Measurements from ENCODE around the gene THOP1. TPM values are rescaled to one million over a fixed set of nuclear protein-coding genes. Genes with fewer than 3 reads are reported as not detected.

THOP1 gene
- total RNA-seq, 4 donors from 2014 or later, result 35.8 to 91.8 (median 42.9) TPM

- H3K36me3 ChIP-seq, result peaks cover 0 to 98% (median 5%) of the 10 kb centered on the region in 3 donors
- WGBS, 2 donors, result 95 to 96% methylated on average over 10 to 16 of the region's 28 CpGs
- H3K4me1 ChIP-seq, result no peaks in the 10 kb centered on the region
- no peaks in the 10 kb centered on the region for H3K27me3 ChIP-seq
- no peaks in the 10 kb centered on the region for H3K9me3 ChIP-seq
- no peak overlapping the region for H3K27ac ChIP-seq
- TF ChIP-seq EP300 (IDR thresholded peaks at IDR 0.05), result no peak
- TF ChIP-seq CTCF (IDR thresholded peaks at IDR 0.05), result no peak
- TF ChIP-seq POLR2A (IDR thresholded peaks at IDR 0.05), result no peak
- H3K4me3 ChIP-seq, result no peak overlapping the region
- DNase-seq (ENCODE audit: low spot score in 2 of 2), result no peak
These were observed 20.1 kb downstream of the THOP1 start for GRCh38 chr19:2805261-2805900.

- H3K27me3 ChIP-seq, result no peaks in the 10 kb centered on the region
- H3K36me3 ChIP-seq, result peaks cover 0 to 98% (median 5%) of the 10 kb centered on the region in 3 donors
- H3K4me3 ChIP-seq, result no peak overlapping the region
- no peaks in the 10 kb centered on the region for H3K9me3 ChIP-seq
- 96 to 98% methylated on average over 7 to 22 of the region's 23 CpGs for WGBS, 2 donors
- H3K4me1 ChIP-seq, result no peaks in the 10 kb centered on the region
- no peak for DNase-seq (ENCODE audit: low spot score in 2 of 2)
- no peak for TF ChIP-seq POLR2A (IDR thresholded peaks at IDR 0.05)
- no peak for TF ChIP-seq CTCF (IDR thresholded peaks at IDR 0.05)
- no peak for TF ChIP-seq EP300 (IDR thresholded peaks at IDR 0.05)
- no peak overlapping the region for H3K27ac ChIP-seq
These were observed 20.8 kb downstream of the THOP1 start for GRCh38 chr19:2805991-2806649.

DNA sequence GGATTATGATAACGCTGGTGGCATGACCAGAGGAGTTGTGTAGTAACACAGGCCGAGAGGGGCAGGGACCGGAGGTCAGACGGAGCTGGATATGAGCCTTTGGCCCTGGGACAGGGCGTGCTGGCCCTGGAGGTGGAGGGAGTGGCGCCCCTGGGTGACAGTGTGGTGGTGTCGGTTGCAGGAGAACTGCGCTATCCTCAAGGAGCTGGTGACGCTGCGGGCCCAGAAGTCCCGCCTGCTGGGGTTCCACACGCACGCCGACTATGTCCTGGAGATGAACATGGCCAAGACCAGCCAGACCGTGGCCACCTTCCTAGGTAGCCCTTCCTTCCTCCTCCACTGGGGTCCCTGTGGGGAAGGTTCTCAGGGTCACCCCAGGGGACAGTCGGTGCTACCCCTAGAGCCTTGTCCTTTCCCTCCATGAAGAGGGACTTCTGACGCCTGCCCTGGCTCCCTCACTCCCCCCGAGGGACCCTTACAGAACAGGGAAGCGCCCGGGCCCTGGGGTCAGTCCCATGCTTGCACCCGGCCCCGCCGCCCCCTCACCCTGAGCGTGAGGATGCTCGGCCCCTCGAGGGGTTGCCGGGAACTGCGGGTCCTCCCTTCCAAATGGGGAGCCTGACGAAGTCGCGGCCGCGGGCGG is 21.6 kb downstream of the THOP1 start:
- H3K27me3 ChIP-seq, result no peaks in the 10 kb centered on the region
- no peak for DNase-seq (ENCODE audit: low spot score in 2 of 2)
- no peak overlapping the region for H3K27ac ChIP-seq
- TF ChIP-seq POLR2A (IDR thresholded peaks at IDR 0.05) (no peak), CTCF (IDR thresholded peaks at IDR 0.05) (no peak), EP300 (IDR thresholded peaks at IDR 0.05) (no peak)
- no peak overlapping the region for H3K4me3 ChIP-seq
- H3K9me3 ChIP-seq, result no peaks in the 10 kb centered on the region
- peaks cover 0 to 98% (median 5%) of the 10 kb centered on the region in 3 donors for H3K36me3 ChIP-seq
- 91 to 97% methylated on average over 34 of the region's 34 CpGs for WGBS, 2 donors
- H3K4me1 ChIP-seq, result no peaks in the 10 kb centered on the region

DNA sequence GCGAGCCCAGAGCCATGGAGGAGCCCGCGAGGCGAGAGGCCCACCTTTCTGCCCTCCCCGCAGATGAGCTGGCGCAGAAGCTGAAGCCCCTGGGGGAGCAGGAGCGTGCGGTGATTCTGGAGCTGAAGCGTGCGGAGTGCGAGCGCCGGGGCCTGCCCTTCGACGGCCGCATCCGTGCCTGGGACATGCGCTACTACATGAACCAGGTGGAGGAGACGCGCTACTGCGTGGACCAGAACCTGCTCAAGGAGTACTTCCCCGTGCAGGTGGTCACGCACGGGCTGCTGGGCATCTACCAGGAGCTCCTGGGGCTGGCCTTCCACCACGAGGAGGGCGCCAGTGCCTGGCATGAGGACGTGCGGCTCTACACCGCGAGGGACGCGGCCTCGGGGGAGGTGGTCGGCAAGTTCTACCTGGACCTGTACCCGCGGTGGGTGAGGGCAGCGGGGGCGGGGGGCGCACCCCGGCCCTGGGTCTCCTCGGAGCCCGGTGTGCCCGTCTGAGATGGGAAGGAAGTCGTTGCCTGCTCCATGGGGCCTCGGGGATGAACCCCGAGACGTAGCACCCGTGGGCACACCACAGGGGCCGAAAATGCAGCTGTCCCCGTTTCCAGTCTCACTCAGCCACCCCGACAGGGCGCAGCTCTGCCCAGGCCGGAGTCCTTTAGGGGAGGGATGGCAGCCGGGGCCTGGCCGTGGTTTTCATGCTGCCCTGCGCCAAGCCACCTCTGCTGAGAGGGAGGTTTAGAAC is 22.3 kb downstream of the THOP1 start:
- TF ChIP-seq EP300 (IDR thresholded peaks at IDR 0.05) (no peak), CTCF (IDR thresholded peaks at IDR 0.05) (no peak), POLR2A (IDR thresholded peaks at IDR 0.05) (no peak)
- WGBS, 2 donors, result 94 to 96% methylated on average over 43 to 46 of the region's 56 CpGs
- Histone ChIP-seq H3K27me3 (no peaks in the 10 kb centered on the region), H3K27ac (no peak overlapping the region), H3K9me3 (no peaks in the 10 kb centered on the region), H3K4me3 (no peak overlapping the region), H3K4me1 (no peaks in the 10 kb centered on the region), H3K36me3 (peaks cover 0 to 99% (median 5%) of the 10 kb centered on the region in 3 donors)
- no peak for DNase-seq (ENCODE audit: low spot score in 2 of 2)
